Body of pancreas (tissue), 4 donors: Measurements from ENCODE around the gene SEC14L6. TPM values are rescaled to one million over a fixed set of nuclear protein-coding genes. Genes with fewer than 3 reads are reported as not detected.
A peak's percentile ranks its signal among the peaks of the same experiment; 100 is the strongest.

Source experiments
- ATAC-seq: fragments of 150-250 bp; one replicate; pipeline ENCODE4 v1.9.1; 2016
- DNase-seq, 4 donors: peaks; one replicate each; pipeline ENCODE4 v3.0.0-alpha.2; 2019
- H3K27ac ChIP-seq, 4 donors: fragments of 200-600 bp; sonication (generic); 1 replicate in 3 of 4; 2 replicates in 1 of 4; pipeline versions ENCODE4 v1.5.1 to v1.6.1; 2016 to 2019; ENCODE audit warnings: mild to moderate bottlenecking in 1 of 4, mixed read lengths in 1 of 4, moderate library complexity in 1 of 4
- H3K27me3 ChIP-seq, 2 donors: fragments of 200-600 bp; sonication (generic); one replicate each; pipeline ENCODE4 v1.6.0; 2016; ENCODE audit warnings: mild to moderate bottlenecking in 1 of 2
- H3K36me3 ChIP-seq, 2 donors: fragments of 200-600 bp; sonication (generic); replicated peaks in 1 of 2; 2 replicates each; pipeline ENCODE4 v1.5.1; 2016; ENCODE audit warnings: low read depth in 2 of 2; ENCODE audit not compliant: insufficient read depth in 1 of 2
- H3K4me1 ChIP-seq: fragments of 200-600 bp; sonication (generic); one replicate; pipeline ENCODE4 v1.6.0; 2016
- H3K4me3 ChIP-seq, 2 donors: fragments of 200-600 bp; sonication (generic); 1 replicate in 1 of 2; 2 replicates in 1 of 2; pipeline ENCODE4 v1.5.1; 2016 to 2019
- H3K9me3 ChIP-seq, 3 donors: fragments of 200-600 bp; sonication (generic); 1 replicate in 2 of 3; 2 replicates in 1 of 3; pipeline ENCODE4 v1.5.1; 2016
- CTCF ChIP-seq, 7 experiments: fragments of 450-650 bp in 4 of 7; fragments of 200-600 bp in 3 of 7; sonication (generic) in 3 of 7; IDR thresholded peaks; one replicate each; pipeline ENCODE4 v1.5.1; 2016 to 2019; ENCODE audit warnings: antibody characterized with exemption in 7 of 7
- POLR2A ChIP-seq, 3 donors: fragments of 450-650 bp; IDR thresholded peaks; one replicate each; pipeline ENCODE4 v1.6.1; 2016; ENCODE audit warnings: antibody characterized with exemption in 3 of 3, mild to moderate bottlenecking in 2 of 3
- WGBS, 2 donors: methylation state at CpG; one replicate each; pipeline ENCODE4 v1.1.5; 2017; 5-methylcytosine and 5-hydroxymethylcytosine counted together
- intact Hi-C: fragments of 100-400 bp; cut with DNase I; formaldehyde crosslinking; loops from one replicate; pipeline ENCODE4 v1.15.1; 2023
- total RNA-seq, 2 donors: library from RNA; depleted of rRNA; stranded (reverse); fragments of >200 nt; gene quantifications; one replicate each; pipeline ENCODE4 v1.1.0, GENCODE V29; 2016

The SEC14L6 gene
- total RNA-seq, 2 donors from 2014 or later: 0.99 to 2.1 TPM

GRCh38 chr22:30580896-30581295, 34.4 kb upstream of the SEC14L6 start:
- H3K36me3 ChIP-seq: peaks cover 37 to 57% of the 10 kb centered on the region in 2 donors

GRCh38 chr22:30578481-30578880, 31.9 kb upstream of the SEC14L6 start:
- peaks cover 30 to 36% of the 10 kb centered on the region in 2 donors for H3K36me3 ChIP-seq

More at GRCh38 chr22:30580896-30581295, 34.4 kb upstream of the SEC14L6 start:
- no peak overlapping the region for H3K4me3 ChIP-seq
- no peak for TF ChIP-seq CTCF (IDR thresholded peaks at IDR 0.05)
- no peaks in the 10 kb centered on the region for H3K27me3 ChIP-seq
- 71 to 86% methylated on average over 2 to 6 of the region's 6 CpGs for WGBS, 2 donors
- H3K27ac ChIP-seq: no peak overlapping the region
- no peaks in the 10 kb centered on the region for H3K9me3 ChIP-seq
- intact Hi-C loops: no loop called here
- H3K4me1 ChIP-seq: peaks cover 9% of the 10 kb centered on the region
- no peak for ATAC-seq
- DNase-seq: no peak

GRCh38 chr22:30575859-30576258, 29.3 kb upstream of the SEC14L6 start:
- H3K27me3 ChIP-seq: no peaks in the 10 kb centered on the region
- H3K4me3 ChIP-seq: no peak overlapping the region
- ATAC-seq: peak; percentile 10
- H3K36me3 ChIP-seq: peaks cover 24 to 29% of the 10 kb centered on the region in 2 donors
- 7 to 45% methylated on average over 3 to 15 of the region's 15 CpGs for WGBS, 2 donors
- intact Hi-C loops: no loop called here
- DNase-seq: peak; percentile 59 to 81 (median 64)
- TF ChIP-seq POLR2A (IDR thresholded peaks at IDR 0.05) (no peak), CTCF (IDR thresholded peaks at IDR 0.05) (no peak)
- H3K27ac ChIP-seq: peak overlapping the region; percentile 63 to 84 (median 82)
- peaks cover 43% of the 10 kb centered on the region for H3K4me1 ChIP-seq
- no peaks in the 10 kb centered on the region for H3K9me3 ChIP-seq

More at GRCh38 chr22:30578481-30578880, 31.9 kb upstream of the SEC14L6 start:
- 78 to 88% methylated on average over 9 to 12 of the region's 12 CpGs for WGBS, 2 donors
- DNase-seq (no peak), ATAC-seq (no peak)
- Histone ChIP-seq H3K27me3 (no peaks in the 10 kb centered on the region), H3K9me3 (no peaks in the 10 kb centered on the region), H3K27ac (no peak overlapping the region), H3K4me1 (peaks cover 30% of the 10 kb centered on the region), H3K4me3 (no peak overlapping the region)
- intact Hi-C loops: no loop called here
- TF ChIP-seq CTCF (IDR thresholded peaks at IDR 0.05) (no peak), POLR2A (IDR thresholded peaks at IDR 0.05) (no peak)

GRCh38 chr22:30574997-30575671, 28.6 kb upstream of the SEC14L6 start:
- H3K27ac ChIP-seq: peak overlapping the region; percentile 63 to 84 (median 82)

More at GRCh38 chr22:30574997-30575671, 28.6 kb upstream of the SEC14L6 start:
- TF ChIP-seq POLR2A (IDR thresholded peaks at IDR 0.05) (peak in 2 of 3 donors; percentile 26 to 35), CTCF (IDR thresholded peaks at IDR 0.05) (peak in 3 of 7 experiments; percentile 15 to 34 (median 32))
- Histone ChIP-seq H3K36me3 (peaks cover 18 to 23% of the 10 kb centered on the region in 2 donors), H3K9me3 (no peaks in the 10 kb centered on the region), H3K27me3 (no peaks in the 10 kb centered on the region), H3K4me3 (no peak overlapping the region), H3K4me1 (peaks cover 43% of the 10 kb centered on the region)
- ATAC-seq (peak; percentile 65), DNase-seq (peak; percentile 66 to 79 (median 72))
- intact Hi-C loops: no loop called here
- 20 to 28% methylated on average over 5 to 12 of the region's 12 CpGs for WGBS, 2 donors
